SU-DHL-6 (cell line): ENCODE measurements around the gene SNPH.

Source experiments
- H2AFZ ChIP-seq: fragments of 200-600 bp; sonication (generic); 2 replicates; pipeline ENCODE4 v1.6.1; 2014; ENCODE audit warnings: low read depth, mild to moderate bottlenecking, moderate library complexity, mixed read lengths, antibody characterized with exemption, low read length; ENCODE audit not compliant: severe bottlenecking
- H3F3A ChIP-seq: fragments of 200-600 bp; shearing (Covaris generic); 2 replicates; pipeline ENCODE4 v1.6.0; 2016; ENCODE audit warnings: antibody characterized with exemption, mild to moderate bottlenecking; ENCODE audit not compliant: insufficient read depth
- H3K27ac ChIP-seq: fragments of 200-600 bp; sonication (generic); 2 replicates; pipeline ENCODE4 v1.5.1; 2016; ENCODE audit warnings: low read depth, mild to moderate bottlenecking, low read length, moderate library complexity, mixed read lengths
- H3K27me3 ChIP-seq: fragments of 200-600 bp; sonication (generic), shearing (Covaris generic); 2 replicates; pipeline ENCODE4 v1.6.0; 2014; ENCODE audit warnings: mild to moderate bottlenecking, low read length
- H3K36me3 ChIP-seq: fragments of 200-600 bp; sonication (generic); 2 replicates; pipeline ENCODE4 v1.6.1; 2014; ENCODE audit warnings: mild to moderate bottlenecking, low read length, mixed read lengths
- H3K4me2 ChIP-seq: fragments of 300-600, 200-600 bp; shearing (Covaris generic), sonication (generic); 2 replicates; pipeline ENCODE4 v1.6.0; 2014; ENCODE audit warnings: low read length, low read depth, mild to moderate bottlenecking; ENCODE audit not compliant: poor library complexity, severe bottlenecking
- H3K4me3 ChIP-seq: fragments of 200-600 bp; sonication (generic); 2 replicates; pipeline ENCODE4 v1.5.1; 2014; ENCODE audit warnings: antibody characterized with exemption, low read length, mild to moderate bottlenecking, mixed read lengths; ENCODE audit not compliant: insufficient read depth, poor library complexity, severe bottlenecking
- H3K79me2 ChIP-seq: fragments of 200-600 bp; sonication (generic); 2 replicates; pipeline ENCODE4 v1.6.1; 2014; ENCODE audit warnings: mild to moderate bottlenecking, low read length, moderate library complexity; ENCODE audit not compliant: insufficient read depth
- H3K9ac ChIP-seq: fragments of 200-600 bp; sonication (generic); 2 replicates; pipeline ENCODE4 v1.7.0; 2014; ENCODE audit warnings: mild to moderate bottlenecking, low read length
- H3K9me2 ChIP-seq: fragments of 200-600 bp; sonication (generic); replicated peaks from 2 replicates; pipeline ENCODE4 v1.6.1; 2014; ENCODE audit warnings: low read length; ENCODE audit not compliant: insufficient read depth
- H3K9me3 ChIP-seq: fragments of 200-600 bp; sonication (generic); 2 replicates; pipeline ENCODE4 v1.6.1; 2014; ENCODE audit warnings: low read length, mixed read lengths; ENCODE audit not compliant: insufficient read depth
- H4K20me1 ChIP-seq: fragments of 200-600 bp; sonication (generic); 2 replicates; pipeline ENCODE4 v1.6.1; 2014; ENCODE audit warnings: low read depth, mild to moderate bottlenecking, antibody characterized with exemption, low read length, moderate library complexity, mixed read lengths
- EZH2phosphoT487 ChIP-seq: fragments of 200-600 bp; sonication (generic), shearing (Covaris generic); conservative IDR thresholded peaks from 2 replicates; pipeline ENCODE4 v1.6.1; 2018; ENCODE audit warnings: mild to moderate bottlenecking, antibody characterized with exemption, low read length, moderate library complexity, mixed read lengths
- TF ChIP-seq, protein P1 (sequence below): fragments of 200-600 bp; sonication (generic); IDR thresholded peaks from one replicate; pipeline ENCODE4 v1.5.1; 2017; ENCODE audit warnings: antibody characterized with exemption, mild to moderate bottlenecking, low read length, moderate library complexity; ENCODE audit not compliant: insufficient read depth, poor library complexity, severe bottlenecking

SNPH gene

DNA sequence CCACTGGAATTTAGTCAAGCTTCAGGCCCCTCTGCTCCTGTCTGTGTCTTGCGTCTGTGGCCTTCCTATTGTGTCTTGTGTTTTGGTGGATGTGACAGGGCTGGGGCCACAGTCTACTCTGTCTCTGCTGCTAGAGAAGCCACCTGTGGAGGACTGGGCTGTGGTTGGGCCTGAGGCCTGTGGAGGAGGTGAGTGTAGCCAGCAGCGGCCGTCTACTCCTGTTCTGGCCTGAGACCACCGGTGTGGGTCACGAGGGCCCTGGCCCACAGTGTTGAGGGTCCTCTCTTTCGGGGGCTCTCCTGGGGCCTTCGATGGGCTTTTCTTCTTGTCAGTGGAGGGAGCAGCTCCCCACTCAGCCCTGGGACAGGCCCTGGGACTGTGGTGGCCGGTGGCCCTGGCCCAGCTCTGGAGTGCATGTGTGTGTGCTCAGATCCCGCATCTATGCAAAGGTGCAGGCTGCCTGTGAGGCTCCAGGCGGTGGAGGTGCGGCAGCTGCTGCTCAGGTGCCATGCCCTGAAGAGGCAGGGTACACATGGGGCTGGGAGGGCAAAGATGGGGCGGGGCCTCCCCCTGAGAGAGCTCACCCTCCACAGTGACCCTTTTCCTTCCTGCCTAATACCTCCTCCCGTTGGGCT is 42.1 kb downstream of the SNPH start:
- Histone ChIP-seq H3K9me3 (no peaks in the 10 kb centered on the region), H3K27ac (no peak overlapping the region), H3K4me2 (no peak overlapping the region), H3K79me2 (no peaks in the 10 kb centered on the region), H3K27me3 (no peaks in the 10 kb centered on the region), H2AFZ (no peak overlapping the region), H3F3A (no peaks in the 10 kb centered on the region), H4K20me1 (no peaks in the 10 kb centered on the region), H3K9me2 (no peaks in the 10 kb centered on the region), H3K36me3 (no peaks in the 10 kb centered on the region), H3K4me3 (no peak overlapping the region), H3K9ac (no peak overlapping the region)
- TF ChIP-seq, protein P1, sequence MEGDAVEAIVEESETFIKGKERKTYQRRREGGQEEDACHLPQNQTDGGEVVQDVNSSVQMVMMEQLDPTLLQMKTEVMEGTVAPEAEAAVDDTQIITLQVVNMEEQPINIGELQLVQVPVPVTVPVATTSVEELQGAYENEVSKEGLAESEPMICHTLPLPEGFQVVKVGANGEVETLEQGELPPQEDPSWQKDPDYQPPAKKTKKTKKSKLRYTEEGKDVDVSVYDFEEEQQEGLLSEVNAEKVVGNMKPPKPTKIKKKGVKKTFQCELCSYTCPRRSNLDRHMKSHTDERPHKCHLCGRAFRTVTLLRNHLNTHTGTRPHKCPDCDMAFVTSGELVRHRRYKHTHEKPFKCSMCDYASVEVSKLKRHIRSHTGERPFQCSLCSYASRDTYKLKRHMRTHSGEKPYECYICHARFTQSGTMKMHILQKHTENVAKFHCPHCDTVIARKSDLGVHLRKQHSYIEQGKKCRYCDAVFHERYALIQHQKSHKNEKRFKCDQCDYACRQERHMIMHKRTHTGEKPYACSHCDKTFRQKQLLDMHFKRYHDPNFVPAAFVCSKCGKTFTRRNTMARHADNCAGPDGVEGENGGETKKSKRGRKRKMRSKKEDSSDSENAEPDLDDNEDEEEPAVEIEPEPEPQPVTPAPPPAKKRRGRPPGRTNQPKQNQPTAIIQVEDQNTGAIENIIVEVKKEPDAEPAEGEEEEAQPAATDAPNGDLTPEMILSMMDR = no peak
- no peak for TF ChIP-seq EZH2phosphoT487

DNA sequence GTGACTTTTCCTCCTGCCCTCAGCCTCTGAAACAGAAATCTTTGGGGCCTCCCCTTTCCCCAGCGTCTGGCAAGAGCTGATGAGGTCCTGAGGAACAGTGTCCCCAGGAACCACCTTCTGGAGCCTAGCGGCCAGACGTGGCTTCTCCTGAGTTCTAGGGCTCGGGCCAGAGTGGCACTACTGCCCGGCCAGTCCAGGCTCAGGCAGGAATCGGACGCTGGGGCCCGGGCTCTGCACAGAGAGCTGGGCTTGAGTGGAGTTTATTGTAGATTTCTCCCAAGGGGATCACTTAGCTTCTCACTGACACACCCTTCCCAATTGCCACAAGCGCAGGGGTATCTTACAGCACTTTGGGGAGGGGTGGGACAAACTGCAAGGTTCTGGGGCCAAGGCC is 42.6 kb downstream of the SNPH start:
- Histone ChIP-seq H3K36me3 (no peaks in the 10 kb centered on the region), H3K79me2 (no peaks in the 10 kb centered on the region), H3K4me2 (no peak overlapping the region), H3K4me3 (no peak overlapping the region), H3K9me2 (no peaks in the 10 kb centered on the region), H3F3A (no peaks in the 10 kb centered on the region), H2AFZ (no peak overlapping the region), H3K27ac (no peak overlapping the region), H3K9me3 (no peaks in the 10 kb centered on the region), H4K20me1 (no peaks in the 10 kb centered on the region), H3K9ac (no peak overlapping the region), H3K27me3 (no peaks in the 10 kb centered on the region)
- TF ChIP-seq, protein P1 = no peak
- no peak for TF ChIP-seq EZH2phosphoT487

DNA sequence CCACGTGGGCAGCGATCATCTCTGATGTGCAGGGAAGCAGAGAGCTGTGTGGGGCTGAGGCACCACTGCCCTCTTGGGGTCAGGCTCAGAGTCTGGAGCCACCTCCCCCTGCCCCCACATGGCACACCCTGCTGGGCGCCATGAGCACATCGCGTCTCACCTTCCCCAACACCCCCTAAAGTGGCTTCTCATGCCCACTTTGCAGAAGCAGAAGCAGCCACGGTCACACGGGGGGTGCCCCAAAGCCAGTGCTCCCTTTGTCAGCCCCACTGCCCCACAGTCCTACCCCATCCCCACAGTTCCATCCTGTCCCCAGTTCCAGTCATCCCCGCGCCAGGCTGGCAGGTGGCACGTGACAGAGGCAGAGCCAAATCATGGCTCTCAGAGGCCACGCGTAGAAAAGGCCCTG is 43.3 kb downstream of the SNPH start:
- no peak for TF ChIP-seq EZH2phosphoT487
- TF ChIP-seq, protein P1 = no peak

More for the DNA sequence above, 43.3 kb downstream of the SNPH start:
- no peaks in the 10 kb centered on the region for H3K79me2 ChIP-seq
- no peak overlapping the region for H3K27ac ChIP-seq
- H3K9ac ChIP-seq = no peak overlapping the region
- H2AFZ ChIP-seq = no peak overlapping the region
- H3K36me3 ChIP-seq = no peaks in the 10 kb centered on the region
- H3K4me2 ChIP-seq = no peak overlapping the region
- no peaks in the 10 kb centered on the region for H3F3A ChIP-seq
- no peak overlapping the region for H3K4me3 ChIP-seq
- H4K20me1 ChIP-seq = no peaks in the 10 kb centered on the region
- H3K9me3 ChIP-seq = no peaks in the 10 kb centered on the region
- H3K27me3 ChIP-seq = no peaks in the 10 kb centered on the region
- H3K9me2 ChIP-seq = no peaks in the 10 kb centered on the region
